ENCODE results near the gene CELF2.

DNA sequence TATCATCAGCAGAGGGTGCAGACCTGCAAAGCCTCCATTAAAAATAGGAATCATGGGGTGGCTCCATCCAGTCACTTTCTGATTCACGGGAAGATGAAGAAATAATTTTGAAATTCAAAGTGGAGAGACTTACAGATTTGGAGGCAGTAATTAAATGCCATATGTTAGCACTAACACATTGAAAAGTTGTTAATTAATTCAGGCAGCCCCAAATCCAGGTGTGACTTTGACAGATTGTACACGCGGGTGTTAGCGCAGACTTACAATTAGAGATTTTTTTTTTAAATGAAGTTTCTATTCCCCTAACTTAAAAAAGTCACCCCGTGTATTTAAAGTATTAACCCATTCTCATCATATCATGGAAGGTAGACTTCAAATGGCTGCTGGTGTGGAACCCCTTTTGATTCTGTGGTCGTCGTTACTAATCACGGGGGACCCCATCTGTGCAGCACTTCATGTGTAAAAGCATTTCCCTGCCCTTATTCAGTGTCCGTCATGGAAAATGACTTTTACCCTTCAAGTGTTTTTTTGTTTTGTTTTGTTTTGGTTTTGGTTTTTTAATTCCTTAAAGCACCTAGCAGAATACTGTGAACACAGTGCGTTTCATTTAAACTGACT, 235.8 kb downstream of the CELF2 start:
- TF ChIP-seq, protein P1, sequence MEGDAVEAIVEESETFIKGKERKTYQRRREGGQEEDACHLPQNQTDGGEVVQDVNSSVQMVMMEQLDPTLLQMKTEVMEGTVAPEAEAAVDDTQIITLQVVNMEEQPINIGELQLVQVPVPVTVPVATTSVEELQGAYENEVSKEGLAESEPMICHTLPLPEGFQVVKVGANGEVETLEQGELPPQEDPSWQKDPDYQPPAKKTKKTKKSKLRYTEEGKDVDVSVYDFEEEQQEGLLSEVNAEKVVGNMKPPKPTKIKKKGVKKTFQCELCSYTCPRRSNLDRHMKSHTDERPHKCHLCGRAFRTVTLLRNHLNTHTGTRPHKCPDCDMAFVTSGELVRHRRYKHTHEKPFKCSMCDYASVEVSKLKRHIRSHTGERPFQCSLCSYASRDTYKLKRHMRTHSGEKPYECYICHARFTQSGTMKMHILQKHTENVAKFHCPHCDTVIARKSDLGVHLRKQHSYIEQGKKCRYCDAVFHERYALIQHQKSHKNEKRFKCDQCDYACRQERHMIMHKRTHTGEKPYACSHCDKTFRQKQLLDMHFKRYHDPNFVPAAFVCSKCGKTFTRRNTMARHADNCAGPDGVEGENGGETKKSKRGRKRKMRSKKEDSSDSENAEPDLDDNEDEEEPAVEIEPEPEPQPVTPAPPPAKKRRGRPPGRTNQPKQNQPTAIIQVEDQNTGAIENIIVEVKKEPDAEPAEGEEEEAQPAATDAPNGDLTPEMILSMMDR (IDR thresholded peaks at IDR 0.05) = no peak
- TF ChIP-seq POLR2A (IDR thresholded peaks at IDR 0.05) = no peak

All from vagina (tissue), 2 donors.